IMR-90 (cell line): ENCODE measurements around the gene ISCA1. TPM values are rescaled to one million over a fixed set of nuclear protein-coding genes. Genes with fewer than 3 reads are reported as not detected.
A peak's percentile ranks its signal among the peaks of the same experiment; 100 is the strongest.

Experiments
- ATAC-seq: fragments of 200-7000 bp; cut with Tn5 transposase; 2 replicates; pipeline ENCODE4 v1.9.1; 2020; ENCODE audit warnings: low read depth, mild to moderate bottlenecking, moderate library complexity
- BruUV-seq: library from RNA; stranded (reverse); fragments of 400-500 nt; replicated peaks from 2 replicates; lab custom pipeline; 2021; lab: Mats Ljungman, UMichigan
- CTCF ChIA-PET: fragments of 300-600 bp; formaldehyde crosslinking; extraction: SDS; loops from one replicate; lab custom pipeline; 2021; ENCODE audit warnings: antibody characterized with exemption; lab: Yijun Ruan, JAX
- POLR2A ChIA-PET: fragments of 300-600 bp; sonication (Branson Sonifier 250); formaldehyde crosslinking; loops from one replicate; lab custom pipeline; 2022; ENCODE audit warnings: antibody characterized with exemption; ENCODE audit not compliant: unreplicated experiment; lab: Charles Lee
- DNase-seq: peaks from one replicate; pipeline ENCODE4 v3.0.0; 2013
- H2AFZ ChIP-seq: replicated peaks from 2 replicates; pipeline ENCODE3; 2013; ENCODE audit warnings: low read length, mild to moderate bottlenecking; ENCODE audit not compliant: poor library complexity
- H2AK5ac ChIP-seq: 2 replicates; pipeline ENCODE4 v1.6.1; 2013; ENCODE audit warnings: low read depth, low read length, inconsistent platforms
- H2AK9ac ChIP-seq: replicated peaks from 2 replicates; pipeline ENCODE3; 2013; ENCODE audit warnings: mild to moderate bottlenecking, low read depth, low read length, moderate library complexity; ENCODE audit not compliant: poor library complexity
- H2BK120ac ChIP-seq: 2 replicates; pipeline ENCODE4 v1.6.1; 2013; ENCODE audit warnings: low read depth, low read length, inconsistent platforms
- H2BK15ac ChIP-seq: 3 replicates; pipeline ENCODE4 v1.6.1; 2013; ENCODE audit warnings: low read depth, low read length, inconsistent platforms
- H2BK20ac ChIP-seq: 2 replicates; pipeline ENCODE4 v1.6.1; 2013; ENCODE audit warnings: low read depth, mild to moderate bottlenecking, inconsistent platforms, low read length, moderate library complexity
- H2BK5ac ChIP-seq: 2 replicates; pipeline ENCODE4 v1.6.1; 2013; ENCODE audit warnings: mild to moderate bottlenecking, low read depth, low read length, inconsistent platforms; ENCODE audit not compliant: poor library complexity, severe bottlenecking
- H3K14ac ChIP-seq: replicated peaks from 2 replicates; pipeline ENCODE4 v1.6.1; 2013; ENCODE audit warnings: low read depth, low read length, inconsistent platforms
- H3K18ac ChIP-seq: 2 replicates; pipeline ENCODE4 v1.6.1; 2013; ENCODE audit warnings: low read depth, low read length, control low read depth
- H3K23ac ChIP-seq: 2 replicates; pipeline ENCODE4 v1.6.1; 2013; ENCODE audit warnings: low read depth, low read length, inconsistent platforms
- H3K27ac ChIP-seq: 2 replicates; pipeline ENCODE4 v1.5.1; 2013; ENCODE audit warnings: mild to moderate bottlenecking, control low read depth, low read length; ENCODE audit not compliant: insufficient read depth
- H3K27me3 ChIP-seq: 2 replicates; pipeline ENCODE4 v1.6.1; 2013; ENCODE audit warnings: low read length; ENCODE audit not compliant: control insufficient read depth, insufficient read depth
- H3K36me3 ChIP-seq: 2 replicates; pipeline ENCODE4 v1.6.1; 2013; ENCODE audit warnings: low read length, mixed read lengths; ENCODE audit not compliant: control insufficient read depth, insufficient read depth
- H3K4ac ChIP-seq: 2 replicates; pipeline ENCODE4 v1.6.1; 2013; ENCODE audit warnings: low read depth, low read length, inconsistent platforms
- H3K4me1 ChIP-seq: 2 replicates; pipeline ENCODE4 v1.6.1; 2013; ENCODE audit warnings: low read length, mixed read lengths; ENCODE audit not compliant: control insufficient read depth, insufficient read depth
- H3K4me2 ChIP-seq: 2 replicates; pipeline ENCODE4 v1.6.1; 2013; ENCODE audit warnings: low read depth, mild to moderate bottlenecking, control low read depth, low read length, moderate library complexity
- H3K4me3 ChIP-seq: 2 replicates; pipeline ENCODE4 v1.5.1; 2013; ENCODE audit warnings: low read depth, mild to moderate bottlenecking, control low read depth, low read length, moderate library complexity; ENCODE audit not compliant: insufficient read depth
- H3K56ac ChIP-seq: 2 replicates; pipeline ENCODE4 v1.6.1; 2013; ENCODE audit warnings: low read length, inconsistent platforms; ENCODE audit not compliant: insufficient read depth; ENCODE audit errors: extremely low read depth
- H3K79me1 ChIP-seq, 2 experiments: 2 replicates each; pipeline ENCODE4 v1.6.1; 2013; ENCODE audit warnings: low read length in 2 of 2, inconsistent platforms in 1 of 2, low read depth in 1 of 2
- H3K9ac ChIP-seq: 2 replicates; pipeline ENCODE4 v1.6.1; 2013; ENCODE audit warnings: low read depth, low read length, control low read depth
- H3K9me1 ChIP-seq: 2 replicates; pipeline ENCODE4 v1.6.1; 2013; ENCODE audit warnings: low read length, inconsistent platforms; ENCODE audit not compliant: insufficient read depth
- H3K9me3 ChIP-seq: 2 replicates; pipeline ENCODE4 v1.6.1; 2013; ENCODE audit warnings: low read length; ENCODE audit not compliant: control insufficient read depth, insufficient read depth
- H4K20me1 ChIP-seq: 2 replicates; pipeline ENCODE4 v1.6.1; 2013; ENCODE audit warnings: low read length, inconsistent platforms; ENCODE audit not compliant: insufficient read depth
- H4K5ac ChIP-seq: 2 replicates; pipeline ENCODE4 v1.6.1; 2013; ENCODE audit warnings: mild to moderate bottlenecking, low read depth, low read length, control low read depth
- H4K8ac ChIP-seq, 2 experiments: 2 replicates each; pipeline ENCODE4 v1.6.1; 2013; ENCODE audit warnings: low read depth in 2 of 2, low read length in 2 of 2, control low read depth in 1 of 2, inconsistent platforms in 1 of 2
- H4K91ac ChIP-seq: 2 replicates; pipeline ENCODE4 v1.6.1; 2013; ENCODE audit warnings: low read depth, low read length, inconsistent platforms; ENCODE audit not compliant: insufficient read depth
- NFE2L2 ChIP-seq: fragments of 150-350 bp; IDR thresholded peaks from 2 replicates; pipeline ENCODE4 v1.6.1; 2016; ENCODE audit warnings: low read depth, mild to moderate bottlenecking, low read length
- WGBS, 2 experiments: methylation state at CpG; one replicate each; pipeline versions ENCODE4 v1.1.5 to v1.1.7; 2013; ENCODE audit warnings: missing lambda C conversion rate in 2 of 2; ENCODE audit not compliant: insufficient read length in 1 of 2; ENCODE audit errors: extremely low coverage in 2 of 2; 5-methylcytosine and 5-hydroxymethylcytosine counted together
- dilution Hi-C: fragments of 300-500 bp; cut with HindIII; formaldehyde crosslinking; loops from one replicate; pipeline ENCODE4 v1.14.3; 2018; ENCODE audit warnings: low sequenced_read_pairs; ENCODE audit not compliant: unreplicated experiment
- in situ Hi-C: fragments of 300-500 bp; cut with MboI; formaldehyde crosslinking; loops from 3 replicates; pipeline ENCODE4 v1.14.3; 2019; ENCODE audit warnings: low sequenced_read_pairs, inconsistent platforms, mixed read lengths
- intact Hi-C: fragments of 100-400 bp; cut with micrococcal nuclease; formaldehyde crosslinking; loops from 2 replicates; pipeline ENCODE4 v1.10.0; 2022
- microRNA-seq, 2 experiments: library from miRNA; stranded (forward) in 1 of 2; unstranded in 1 of 2; fragments of 10-50 nt in 1 of 2; fragments of <30 nt in 1 of 2; gene quantifications in 1 of 2; microRNA quantifications in 1 of 2; one replicate each; pipeline versions ENCODE3 to v1.1.0; 2013 to 2020; ENCODE audit not compliant: insufficient read depth in 1 of 2, insufficient read length in 1 of 2, unreplicated experiment in 1 of 2
- polyA plus RNA-seq, 3 experiments: library from polyadenylated mRNA; depleted of rRNA; stranded (reverse); fragments of >200 nt; gene quantifications; 2 replicates each; pipeline ENCODE4 v1.2.3, GENCODE V29; 2012; ENCODE audit warnings: low replicate concordance in 1 of 3
- small RNA-seq, 5 experiments: library from RNA; depleted of rRNA; stranded (forward); fragments of <200 nt; gene quantifications; one replicate each; pipeline ENCODE3, GENCODE V24; 2012
- total RNA-seq: library from RNA; depleted of rRNA; stranded (reverse); fragments of >200 nt; gene quantifications from 2 replicates; pipeline ENCODE4 v1.2.3, GENCODE V29; 2012; rRNA removed

Gene ISCA1
- total and polyA plus RNA-seq, 2 of the 4 experiments (the other 2 are of a cell fraction): 14.7 to 15.1 TPM

DNA sequence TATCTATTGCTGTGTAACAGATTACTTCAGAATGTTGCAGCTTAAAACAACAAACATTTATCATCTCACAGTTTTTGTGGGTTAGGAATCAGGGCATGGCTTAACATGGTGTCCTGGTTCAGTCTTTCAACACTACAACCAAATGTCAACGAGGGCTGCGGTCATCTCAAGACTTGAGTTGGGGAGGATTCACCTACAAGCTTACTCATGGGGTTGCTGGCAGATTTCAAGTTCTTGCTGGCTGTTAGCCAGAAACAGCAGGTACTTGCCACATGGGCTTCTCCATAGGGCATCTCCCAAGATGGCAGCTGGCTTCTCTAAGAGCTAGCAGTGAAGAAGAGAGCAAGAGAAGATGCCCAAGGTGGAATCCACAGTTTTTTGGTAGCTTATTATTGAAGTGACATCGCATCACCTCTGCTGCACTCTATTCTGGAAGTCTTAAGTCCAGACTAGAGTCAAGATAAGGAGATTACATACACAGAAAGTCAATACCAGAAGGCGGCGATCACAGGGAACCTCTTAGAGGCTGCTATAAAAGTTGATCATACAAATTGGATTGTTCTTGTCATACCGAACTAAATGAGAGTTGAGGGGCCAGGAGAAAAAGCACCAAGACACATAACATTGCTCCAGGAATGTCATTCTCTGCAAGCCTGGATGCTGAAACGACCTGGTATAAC is 65.1 kb downstream of the ISCA1 start:
- H3K18ac ChIP-seq: no peak overlapping the region
- H3K27me3 ChIP-seq: no peaks in the 10 kb centered on the region
- H3K14ac ChIP-seq: no peak overlapping the region
- H3K9me1 ChIP-seq: no peaks in the 10 kb centered on the region
- H3K23ac ChIP-seq: no peak overlapping the region
- ChIA-PET CTCF (interaction anchor here (1.1 kb wide), 1 partner anchor 15 kb away, joined by 3 read pairs; no protein-coding TSS in a partner anchor), POLR2A (no interaction called here)
- no peak overlapping the region for H3K4ac ChIP-seq
- no peak overlapping the region for H3K27ac ChIP-seq
- no peak for DNase-seq
- in situ Hi-C loops (no loop called here), dilution Hi-C loops (no loop called here), intact Hi-C loops (no loop called here)
- TF ChIP-seq NFE2L2: no peak
- H3K9me3 ChIP-seq: no peaks in the 10 kb centered on the region
- no peaks in the 10 kb centered on the region for H3K4me1 ChIP-seq
- no peak overlapping the region for H2AK5ac ChIP-seq
- ATAC-seq: no peak
- no peak overlapping the region for H3K4me2 ChIP-seq
- H2AFZ ChIP-seq: peak overlapping the region; percentile 43
- H2BK20ac ChIP-seq: no peak overlapping the region
- H4K20me1 ChIP-seq: no peaks in the 10 kb centered on the region
- H2AK9ac ChIP-seq: no peak overlapping the region
- no peak overlapping the region for H3K56ac ChIP-seq
- BruUV-seq: no TSS peak
- no peak overlapping the region for H4K8ac ChIP-seq
- no peak overlapping the region for H4K5ac ChIP-seq
- H4K91ac ChIP-seq: no peak overlapping the region
- H3K79me1 ChIP-seq: no peaks in the 10 kb centered on the region
- no peak overlapping the region for H3K9ac ChIP-seq
- 50% methylated on average over 2 of the region's 7 CpGs; no CpG with 5 or more reads in 1 of the 2 experiments for WGBS, 2 experiments
- no peak overlapping the region for H2BK120ac ChIP-seq
- H3K4me3 ChIP-seq: no peak overlapping the region
- H2BK5ac ChIP-seq: no peak overlapping the region
- H3K36me3 ChIP-seq: no peaks in the 10 kb centered on the region
- H2BK15ac ChIP-seq: no peak overlapping the region

Small RNAs within 50 kb of the gene (microRNA-seq; reads per million reads assigned to microRNA genes)
- gene AL137849.1 (ENCODE audit: insufficient read depth, insufficient read length): not detected
- not detected for gene RN7SKP264 (ENCODE audit: insufficient read depth, insufficient read length)

Small RNAs within 50 kb of the gene (small RNA-seq; reads per million reads assigned to genes)
- gene AL137849.1 (0 reads per million in 5 experiments), gene RN7SKP264 (0 reads per million in 5 experiments)

Other genes starting within 250 kb of the ISCA1 start
- 54.8 and 63.9 TPM in 2 replicates for gene GOLM1, start 183.0 kb downstream of the ISCA1 start, total RNA-seq
- gene GOLM1, start 183.0 kb downstream of the ISCA1 start, polyA plus RNA-seq (2012; rRNA removed): 46.0 and 59.2 TPM in 2 replicates
- not detected in 2 replicates for gene C9orf153, start 22.9 kb downstream of the ISCA1 start, total RNA-seq
- gene C9orf153, start 22.9 kb downstream of the ISCA1 start, polyA plus RNA-seq (2012; rRNA removed): not detected in 2 replicates
- 33.3 and 58.3 TPM in 2 replicates for gene TUT7, start 71.9 kb upstream of the ISCA1 start, total RNA-seq
- gene TUT7, start 71.9 kb upstream of the ISCA1 start, polyA plus RNA-seq (2012; rRNA removed): 13.3 and 14.4 TPM in 2 replicates